ENCODE data around the gene ZNF141. TPM values are rescaled to one million over a fixed set of nuclear protein-coding genes. Genes with fewer than 3 reads are reported as not detected.

Gene ZNF141
- total RNA-seq, 4 donors from 2014 or later = 12.6 to 30.4 (median 18.8) TPM

DNA sequence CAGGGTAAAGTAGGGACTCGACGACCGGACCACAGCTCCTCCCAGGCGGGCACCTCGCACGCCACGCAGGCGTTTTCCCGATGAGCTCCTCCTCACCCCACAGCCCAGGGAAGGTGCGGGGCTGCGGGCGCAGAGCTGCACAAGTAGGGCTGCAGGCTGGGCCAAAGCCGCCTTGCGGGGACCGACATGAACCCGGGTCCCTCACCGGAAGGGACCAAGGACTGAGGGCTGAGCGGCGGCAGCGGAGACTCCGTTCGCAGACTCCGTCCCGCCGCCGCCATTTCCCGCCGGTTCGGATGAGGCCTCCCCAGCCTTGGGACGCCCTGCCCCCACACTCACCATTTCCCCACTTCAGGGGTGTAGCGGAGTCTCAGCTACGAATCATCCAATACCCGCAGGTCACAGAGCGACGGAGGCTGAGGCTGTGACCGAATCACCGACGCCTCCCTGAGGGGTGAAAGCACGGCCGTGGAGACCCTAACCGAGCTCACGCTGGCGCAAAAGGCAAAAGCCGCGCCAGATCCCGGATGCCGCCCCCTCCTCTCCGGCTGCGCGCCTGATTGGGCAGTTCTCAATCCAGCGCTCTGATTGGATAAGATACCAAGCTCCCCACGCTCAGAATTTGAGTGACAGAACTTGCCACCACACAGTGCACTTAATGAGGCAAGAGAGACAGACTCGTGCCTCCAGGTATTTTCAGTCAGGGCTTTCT lies 32.5 kb upstream of the ZNF141 start, which contains the start of gene ZNF732:
TSS of gene ZNF732 (minus strand) at position 506 of the 712 bp plus-strand sequence. CDS start at position 342, 164 bp downstream.
- Histone ChIP-seq H3K4me3 (peak within 1 kb of the TSS; percentile 23 to 60), H3K27ac (peak within 1 kb of the TSS in 1 of 4 donors; percentile 64)

DNA sequence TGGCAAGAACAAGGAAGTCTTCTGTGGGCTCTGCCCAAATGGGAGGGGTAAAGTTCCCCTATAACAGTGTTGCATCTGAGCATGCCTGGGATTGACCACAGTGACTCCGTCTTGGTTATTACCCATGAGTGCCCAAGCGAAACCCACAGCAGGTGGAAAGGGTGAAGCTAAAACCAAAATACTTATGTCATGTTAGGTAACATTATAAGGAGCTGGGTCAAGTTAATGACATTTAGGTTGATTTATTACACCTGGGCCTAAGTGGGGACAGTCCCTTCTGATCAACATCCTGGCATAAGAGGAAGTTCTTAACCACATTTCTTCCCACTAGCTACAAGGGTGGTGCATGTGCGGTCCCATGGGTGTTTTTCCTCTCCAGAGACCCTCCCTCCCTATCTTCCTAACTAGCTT lies 31.1 kb upstream of the ZNF141 start:
- no peaks in the 10 kb centered on the region for H3K9me3 ChIP-seq

More for the DNA sequence above, 32.5 kb upstream of the ZNF141 start, which contains the start of gene ZNF732:
- peak; percentile 86 for ATAC-seq
- 0 to 4% methylated on average over 1 to 13 of the region's 53 CpGs for WGBS, 2 donors (ENCODE audit: low coverage in 1 of 2)
- Histone ChIP-seq H3K9me3 (no peaks in the 10 kb centered on the region), H3K36me3 (no peaks in the 10 kb centered on the region), H3K27me3 (peaks cover 12% of the 10 kb centered on the region), H3K4me1 (peaks cover 0 to 18% (median 0%) of the 10 kb centered on the region in 3 donors)
- TF ChIP-seq POLR2AphosphoS5 (IDR thresholded peaks at IDR 0.05) (no peak), POLR2A (IDR thresholded peaks at IDR 0.05) (no peak), EP300 (IDR thresholded peaks at IDR 0.05) (no peak)
- TF ChIP-seq, protein P1, sequence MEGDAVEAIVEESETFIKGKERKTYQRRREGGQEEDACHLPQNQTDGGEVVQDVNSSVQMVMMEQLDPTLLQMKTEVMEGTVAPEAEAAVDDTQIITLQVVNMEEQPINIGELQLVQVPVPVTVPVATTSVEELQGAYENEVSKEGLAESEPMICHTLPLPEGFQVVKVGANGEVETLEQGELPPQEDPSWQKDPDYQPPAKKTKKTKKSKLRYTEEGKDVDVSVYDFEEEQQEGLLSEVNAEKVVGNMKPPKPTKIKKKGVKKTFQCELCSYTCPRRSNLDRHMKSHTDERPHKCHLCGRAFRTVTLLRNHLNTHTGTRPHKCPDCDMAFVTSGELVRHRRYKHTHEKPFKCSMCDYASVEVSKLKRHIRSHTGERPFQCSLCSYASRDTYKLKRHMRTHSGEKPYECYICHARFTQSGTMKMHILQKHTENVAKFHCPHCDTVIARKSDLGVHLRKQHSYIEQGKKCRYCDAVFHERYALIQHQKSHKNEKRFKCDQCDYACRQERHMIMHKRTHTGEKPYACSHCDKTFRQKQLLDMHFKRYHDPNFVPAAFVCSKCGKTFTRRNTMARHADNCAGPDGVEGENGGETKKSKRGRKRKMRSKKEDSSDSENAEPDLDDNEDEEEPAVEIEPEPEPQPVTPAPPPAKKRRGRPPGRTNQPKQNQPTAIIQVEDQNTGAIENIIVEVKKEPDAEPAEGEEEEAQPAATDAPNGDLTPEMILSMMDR (IDR thresholded peaks at IDR 0.05) = no peak

DNA sequence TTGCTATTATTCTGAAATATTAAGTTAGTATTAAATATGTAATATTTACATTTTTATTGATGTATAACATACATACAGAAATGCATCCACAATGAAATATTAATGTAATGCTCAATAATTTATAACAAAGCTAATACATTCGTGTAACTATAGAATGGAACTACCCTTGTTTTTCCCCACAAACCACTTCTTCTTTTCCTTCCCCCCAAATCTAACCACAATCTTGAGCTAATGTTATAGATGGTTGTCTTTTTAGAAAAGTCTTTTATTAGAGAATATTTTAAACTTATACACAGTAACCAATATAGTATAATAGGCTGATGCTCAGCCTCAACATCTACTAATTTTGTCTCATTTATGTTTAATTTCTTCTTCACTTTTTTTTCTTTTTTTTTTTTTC lies 27.8 kb upstream of the ZNF141 start:
- TF ChIP-seq POLR2A (IDR thresholded peaks at IDR 0.05) = no peak
- TF ChIP-seq, protein P1 (IDR thresholded peaks at IDR 0.05) = no peak
- no peak for TF ChIP-seq POLR2AphosphoS5 (IDR thresholded peaks at IDR 0.05)
- TF ChIP-seq EP300 (IDR thresholded peaks at IDR 0.05) = no peak
- H3K36me3 ChIP-seq = no peaks in the 10 kb centered on the region
- no peaks in the 10 kb centered on the region for H3K9me3 ChIP-seq
- H3K27ac ChIP-seq = no peak overlapping the region
- H3K4me3 ChIP-seq = no peak overlapping the region
- WGBS, 2 donors (ENCODE audit: low coverage in 1 of 2) = 65 to 93% methylated on average over 1 of the region's 1 CpG
- H3K4me1 ChIP-seq = peaks cover 0 to 9% (median 0%) of the 10 kb centered on the region in 3 donors
- H3K27me3 ChIP-seq = peaks cover 6% of the 10 kb centered on the region
- no peak for ATAC-seq

More for the DNA sequence above, 31.1 kb upstream of the ZNF141 start:
- Histone ChIP-seq H3K36me3 (no peaks in the 10 kb centered on the region), H3K27me3 (peaks cover 12% of the 10 kb centered on the region), H3K4me1 (peaks cover 0 to 18% (median 0%) of the 10 kb centered on the region in 3 donors), H3K27ac (no peak overlapping the region), H3K4me3 (no peak overlapping the region)
- TF ChIP-seq, protein P1 (IDR thresholded peaks at IDR 0.05) = no peak
- TF ChIP-seq POLR2A (IDR thresholded peaks at IDR 0.05) (no peak), POLR2AphosphoS5 (IDR thresholded peaks at IDR 0.05) (no peak), EP300 (IDR thresholded peaks at IDR 0.05) (no peak)
- WGBS, 2 donors (ENCODE audit: low coverage in 1 of 2) = 82 to 89% methylated on average over 3 of the region's 3 CpGs
- no peak for ATAC-seq

DNA sequence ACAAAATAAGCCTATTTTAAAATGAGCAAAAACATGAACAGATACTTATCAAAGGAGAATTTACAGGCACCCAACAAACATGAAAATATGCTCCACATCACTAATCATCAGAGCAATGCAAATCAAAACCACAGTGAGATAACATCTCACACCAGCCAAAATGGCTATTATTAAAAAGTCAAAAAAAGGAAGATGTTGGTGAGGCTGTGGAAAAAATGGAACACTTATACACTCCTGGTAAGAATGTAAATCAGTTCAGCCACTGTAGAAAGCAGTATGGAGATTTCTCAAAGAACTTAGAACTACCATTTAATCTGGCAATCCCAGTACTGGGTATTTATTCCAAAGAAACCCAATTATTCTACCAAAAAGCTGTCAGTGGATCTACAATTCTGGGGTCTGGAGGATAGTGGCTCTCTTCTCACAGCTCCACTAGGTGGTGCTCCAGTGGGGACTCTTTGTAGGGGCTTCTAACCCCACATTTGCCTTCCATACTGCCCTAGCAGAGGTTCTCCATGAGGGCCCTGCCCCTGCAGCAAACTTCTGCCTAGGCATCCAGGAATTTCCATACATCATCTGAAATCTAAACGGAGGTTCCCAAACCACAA lies 23.2 kb upstream of the ZNF141 start:
- Histone ChIP-seq H3K27me3 (no peaks in the 10 kb centered on the region), H3K4me3 (no peak overlapping the region), H3K27ac (no peak overlapping the region), H3K4me1 (no peaks in the 10 kb centered on the region), H3K9me3 (no peaks in the 10 kb centered on the region), H3K36me3 (no peaks in the 10 kb centered on the region)
- ATAC-seq = no peak
- 75 to 80% methylated on average over 1 of the region's 1 CpG for WGBS, 2 donors (ENCODE audit: low coverage in 1 of 2)
- no peak for TF ChIP-seq POLR2AphosphoS5 (IDR thresholded peaks at IDR 0.05)
- TF ChIP-seq, protein P1 (IDR thresholded peaks at IDR 0.05) = no peak
